ENCODE measurements around the gene WDR35.

WDR35 gene

DNA sequence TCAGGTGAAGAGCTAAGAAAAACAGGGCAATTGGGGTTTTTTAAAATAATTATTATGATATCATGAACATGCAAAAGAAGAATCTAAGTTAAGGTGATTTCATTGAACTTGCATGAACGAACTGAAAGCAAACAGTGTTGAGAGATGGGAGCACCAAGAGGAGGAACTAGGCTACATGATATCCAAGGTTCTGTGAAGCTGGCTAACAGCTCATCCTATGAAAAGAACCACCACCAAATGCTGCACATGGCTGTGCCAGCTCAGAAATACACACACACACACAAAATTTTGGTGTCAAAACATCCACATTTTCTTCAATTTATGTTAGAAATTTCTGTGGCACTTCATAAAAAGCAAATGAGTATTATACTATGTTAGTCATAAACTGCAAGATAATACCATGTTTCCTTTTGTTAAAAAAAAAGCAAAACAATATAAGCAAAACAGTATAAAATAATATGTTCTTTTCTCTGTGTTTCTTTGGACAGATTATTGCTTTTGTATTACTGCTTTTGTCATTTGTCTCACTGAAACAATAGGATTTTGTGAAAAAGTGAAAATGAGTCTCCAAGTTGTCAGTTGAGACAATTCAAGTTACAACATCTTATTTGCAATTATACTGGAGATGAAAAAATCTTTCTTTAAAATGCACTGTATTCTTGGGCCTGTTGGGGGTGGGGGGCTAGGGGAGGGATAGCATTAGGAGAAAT, 75.5 kb downstream of the WDR35 start:
- Histone ChIP-seq H3K9ac (no peak overlapping the region), H3K27me3 (ENCODE audit: insufficient read depth, low read depth) (no peaks in the 10 kb centered on the region), H3K4me1 (ENCODE audit: low read depth, poor library complexity, severe bottlenecking) (no peaks in the 10 kb centered on the region), H3K4me2 (no peak overlapping the region), H3K79me2 (ENCODE audit: insufficient read depth, low read depth) (no peaks in the 10 kb centered on the region), H4K20me1 (ENCODE audit: insufficient read depth) (no peaks in the 10 kb centered on the region), H2AFZ (ENCODE audit: low read depth) (no peak overlapping the region), H3K27ac (no peak overlapping the region), H3K36me3 (ENCODE audit: insufficient read depth) (peaks cover 3% of the 10 kb centered on the region; the same call in 1 of the 2 replicates), H3K4me3 (IDR thresholded peaks at IDR 0.05; ENCODE audit: insufficient read depth, low read depth, low read length) (no peak overlapping the region)
- TF ChIP-seq, protein P1, sequence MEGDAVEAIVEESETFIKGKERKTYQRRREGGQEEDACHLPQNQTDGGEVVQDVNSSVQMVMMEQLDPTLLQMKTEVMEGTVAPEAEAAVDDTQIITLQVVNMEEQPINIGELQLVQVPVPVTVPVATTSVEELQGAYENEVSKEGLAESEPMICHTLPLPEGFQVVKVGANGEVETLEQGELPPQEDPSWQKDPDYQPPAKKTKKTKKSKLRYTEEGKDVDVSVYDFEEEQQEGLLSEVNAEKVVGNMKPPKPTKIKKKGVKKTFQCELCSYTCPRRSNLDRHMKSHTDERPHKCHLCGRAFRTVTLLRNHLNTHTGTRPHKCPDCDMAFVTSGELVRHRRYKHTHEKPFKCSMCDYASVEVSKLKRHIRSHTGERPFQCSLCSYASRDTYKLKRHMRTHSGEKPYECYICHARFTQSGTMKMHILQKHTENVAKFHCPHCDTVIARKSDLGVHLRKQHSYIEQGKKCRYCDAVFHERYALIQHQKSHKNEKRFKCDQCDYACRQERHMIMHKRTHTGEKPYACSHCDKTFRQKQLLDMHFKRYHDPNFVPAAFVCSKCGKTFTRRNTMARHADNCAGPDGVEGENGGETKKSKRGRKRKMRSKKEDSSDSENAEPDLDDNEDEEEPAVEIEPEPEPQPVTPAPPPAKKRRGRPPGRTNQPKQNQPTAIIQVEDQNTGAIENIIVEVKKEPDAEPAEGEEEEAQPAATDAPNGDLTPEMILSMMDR (conservative IDR thresholded peaks at IDR 0.05; ENCODE audit: low read depth, low read length): no peak

DNA sequence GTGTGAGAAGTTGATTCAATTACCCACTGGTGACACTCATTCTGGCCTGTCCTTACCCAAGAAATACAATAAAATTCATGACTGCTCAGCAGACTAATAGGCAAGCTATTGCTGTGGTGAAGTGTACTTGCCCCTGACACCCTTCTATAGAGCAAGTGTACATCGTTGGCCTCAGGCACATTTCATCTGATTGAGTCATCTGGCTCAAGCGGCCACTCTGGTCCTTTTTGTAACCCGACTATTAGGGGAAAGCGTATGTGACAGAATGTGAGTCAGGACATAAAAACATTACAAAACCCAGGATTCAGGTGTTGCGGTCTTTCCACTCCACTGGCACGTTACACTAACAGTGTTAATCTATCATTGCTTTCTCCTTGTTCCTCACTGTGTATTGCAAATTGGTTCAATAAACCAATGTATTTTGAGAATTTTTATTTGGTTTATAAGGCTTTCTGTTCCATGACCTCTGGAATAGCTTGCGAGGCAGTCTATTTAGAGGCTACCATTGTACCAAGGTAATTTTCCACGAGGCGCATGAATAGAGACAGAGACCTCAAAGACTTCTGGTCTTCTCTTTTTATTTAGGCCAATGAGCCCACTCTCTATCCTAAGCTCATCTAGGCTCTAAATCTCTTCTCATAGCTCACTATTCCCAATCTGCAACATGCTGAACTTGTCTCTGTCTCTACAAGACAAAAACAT, 77.9 kb downstream of the WDR35 start:
- no peak overlapping the region for H3K4me3 ChIP-seq (IDR thresholded peaks at IDR 0.05; ENCODE audit: insufficient read depth, low read depth, low read length)
- no peaks in the 10 kb centered on the region for H4K20me1 ChIP-seq (ENCODE audit: insufficient read depth)
- TF ChIP-seq, protein P1 (conservative IDR thresholded peaks at IDR 0.05; ENCODE audit: low read depth, low read length): no peak
- no peaks in the 10 kb centered on the region for H3K27me3 ChIP-seq (ENCODE audit: insufficient read depth, low read depth)
- H2AFZ ChIP-seq (ENCODE audit: low read depth): no peak overlapping the region
- H3K27ac ChIP-seq: no peak overlapping the region
- no peaks in the 10 kb centered on the region for H3K4me1 ChIP-seq (ENCODE audit: low read depth, poor library complexity, severe bottlenecking)
- no peak overlapping the region for H3K9ac ChIP-seq
- H3K36me3 ChIP-seq (ENCODE audit: insufficient read depth): peaks cover 3% of the 10 kb centered on the region; the same call in 1 of the 2 replicates
- H3K4me2 ChIP-seq: no peak overlapping the region
- no peaks in the 10 kb centered on the region for H3K79me2 ChIP-seq (ENCODE audit: insufficient read depth, low read depth)

DNA sequence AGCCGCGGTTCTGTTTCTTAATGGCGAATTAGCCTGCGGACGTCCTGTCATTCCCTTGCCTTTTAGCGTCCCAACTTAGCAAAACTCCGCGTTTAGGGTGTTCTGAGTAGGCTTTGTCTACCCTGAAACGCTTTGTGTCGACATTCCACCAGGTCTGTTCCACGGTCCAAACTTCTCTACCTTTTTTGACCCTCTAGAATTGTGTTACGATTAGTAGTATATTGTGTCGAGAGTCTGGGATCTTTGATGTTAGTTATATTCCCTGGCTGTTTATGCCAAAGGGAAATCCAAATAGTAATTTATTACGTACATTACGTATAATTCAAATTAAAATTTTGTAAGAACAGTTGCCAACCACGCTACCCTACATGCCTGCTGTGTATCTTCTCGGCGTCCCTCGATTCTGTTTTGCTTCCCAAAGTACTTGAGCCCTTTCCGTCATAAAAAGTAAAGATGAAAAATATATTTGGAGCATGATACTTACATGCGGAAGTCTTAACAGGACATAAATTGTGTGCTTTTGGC, 87.6 kb downstream of the WDR35 start:
- Histone ChIP-seq H3K4me3 (IDR thresholded peaks at IDR 0.05; ENCODE audit: insufficient read depth, low read depth, low read length) (no peak overlapping the region), H4K20me1 (ENCODE audit: insufficient read depth) (no peaks in the 10 kb centered on the region; the same call in 1 of the 2 replicates), H3K4me1 (ENCODE audit: low read depth, poor library complexity, severe bottlenecking) (peaks cover 33% of the 10 kb centered on the region), H3K79me2 (ENCODE audit: insufficient read depth, low read depth) (peaks cover 17% of the 10 kb centered on the region; the same call in 1 of the 2 replicates), H3K36me3 (ENCODE audit: insufficient read depth) (no peaks in the 10 kb centered on the region), H3K27ac (peak overlapping the region; percentile 77), H3K27me3 (ENCODE audit: insufficient read depth, low read depth) (no peaks in the 10 kb centered on the region), H3K4me2 (peak overlapping the region; percentile 97), H3K9ac (peak overlapping the region; percentile 78), H2AFZ (ENCODE audit: low read depth) (peak overlapping the region; percentile 77)
- TF ChIP-seq, protein P1 (conservative IDR thresholded peaks at IDR 0.05; ENCODE audit: low read depth, low read length): no peak

DNA sequence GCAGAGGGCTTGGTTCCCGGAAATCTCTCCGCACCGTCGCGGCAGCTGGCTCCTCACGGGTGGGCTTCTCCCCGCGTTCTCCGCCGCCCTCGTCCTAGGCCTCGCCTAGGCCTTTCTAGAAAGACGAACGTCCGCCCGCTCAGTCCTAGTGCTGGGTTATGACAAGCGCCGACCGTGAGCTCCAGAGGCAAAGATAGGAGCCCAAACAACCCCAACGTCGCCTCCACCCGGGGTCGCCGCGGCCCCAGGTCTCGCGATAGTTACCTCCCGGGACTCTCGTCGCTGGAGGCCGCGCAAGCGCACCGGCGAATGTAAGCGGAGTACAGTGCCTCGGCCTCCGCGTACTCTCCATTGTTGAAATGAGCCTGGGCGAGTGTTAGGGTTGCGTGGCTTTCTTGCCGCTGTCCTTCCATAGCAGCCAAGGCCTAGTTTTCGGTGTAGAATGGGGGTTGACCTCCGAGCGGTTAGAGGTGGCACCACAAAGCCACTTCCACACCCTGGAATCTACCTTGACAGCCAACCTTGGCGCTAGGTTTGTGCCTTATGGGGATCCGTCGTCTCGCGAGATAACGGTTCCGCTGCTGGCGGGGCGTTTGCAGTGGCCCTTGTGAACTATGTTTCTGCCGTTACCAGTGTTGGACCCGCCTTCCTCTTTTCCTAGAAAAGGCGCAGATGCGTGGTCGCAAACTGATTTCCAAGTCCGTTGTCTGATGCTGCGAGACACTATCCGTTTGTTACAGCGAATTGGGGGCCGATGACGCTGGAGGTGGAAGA, 88.3 kb downstream of the WDR35 start, which contains the start of gene TTC32:
Gene TTC32, minus strand, starts transcription at position 542 of the 774 bp plus-strand sequence. Its CDS starts 129 bp downstream, at position 413.
- H3K4me3 ChIP-seq (IDR thresholded peaks at IDR 0.05; ENCODE audit: insufficient read depth, low read depth, low read length): peak within 1 kb of the TSS; percentile 40

More for the DNA sequence above, 88.3 kb downstream of the WDR35 start, which contains the start of gene TTC32:
- no peaks in the 10 kb centered on the region for H3K36me3 ChIP-seq (ENCODE audit: insufficient read depth)
- H3K4me1 ChIP-seq (ENCODE audit: low read depth, poor library complexity, severe bottlenecking): peaks cover 32% of the 10 kb centered on the region
- peak within 1 kb of the TSS; percentile 78 for H3K9ac ChIP-seq
- H4K20me1 ChIP-seq (ENCODE audit: insufficient read depth): no peaks in the 10 kb centered on the region; the same call in 1 of the 2 replicates
- H2AFZ ChIP-seq (ENCODE audit: low read depth): peak within 1 kb of the TSS; percentile 77
- TF ChIP-seq, protein P1 (conservative IDR thresholded peaks at IDR 0.05; ENCODE audit: low read depth, low read length): no peak
- no peaks in the 10 kb centered on the region for H3K27me3 ChIP-seq (ENCODE audit: insufficient read depth, low read depth)
- peak within 1 kb of the TSS; percentile 77 for H3K27ac ChIP-seq
- peaks cover 17% of the 10 kb centered on the region; the same call in 1 of the 2 replicates for H3K79me2 ChIP-seq (ENCODE audit: insufficient read depth, low read depth)
- peak within 1 kb of the TSS; percentile 97 for H3K4me2 ChIP-seq

All from KMS-11 (cell line).